Measurements from ENCODE around the gene PTPN23.
"Not testable (repeated sequence)": the region's sequence is repeated elsewhere in the genome, so short reads cannot be mapped to it uniquely, and the experiment has no call there.

PTPN23 gene

GRCh38 chr3:47356201-47356600, 24.6 kb upstream of the PTPN23 start:
- no peak for DNase-seq (ENCODE audit: extremely low spot score)
- POLR2A ChIA-PET = no interaction called here
- TF ChIP-seq CTCF (IDR thresholded peaks at IDR 0.05; ENCODE audit: control extremely low read depth, extremely low read depth, low read depth, missing control alignments) = no peak
- CTCF ChIA-PET = interaction anchor here (0.9 to 1.0 kb wide), 2 partner anchors 17 to 31 kb away, joined by 3 read pairs; no protein-coding TSS in a partner anchor

- DNase-seq (ENCODE audit: extremely low spot score) = no peak
- ChIA-PET POLR2A (no interaction called here), CTCF (interaction anchor here (0.7 to 1.1 kb wide), 2 partner anchors 11 to 12 kb away, joined by 3 to 4 read pairs; no protein-coding TSS in a partner anchor)
- no peak for TF ChIP-seq CTCF (IDR thresholded peaks at IDR 0.05; ENCODE audit: control extremely low read depth, extremely low read depth, low read depth, missing control alignments)
These were observed 21.5 kb upstream of the PTPN23 start for GRCh38 chr3:47359323-47359722.

- DNase-seq (ENCODE audit: extremely low spot score); CTCF ChIA-PET; POLR2A ChIA-PET: not testable (repeated sequence)
These were observed 20.7 kb upstream of the PTPN23 start for GRCh38 chr3:47360110-47360517.

- ChIA-PET POLR2A (interaction anchor here (1.5 kb wide), 1 partner anchor 18 kb away, joined by 4 read pairs; the partner anchor contains the start of gene PTPN23), CTCF (interaction anchor here (1.1 to 1.7 kb wide), 5 partner anchors 9 to 112 kb away, joined by 3 to 5 read pairs (median 3); no protein-coding TSS in a partner anchor)
- TF ChIP-seq CTCF (IDR thresholded peaks at IDR 0.05; ENCODE audit: control extremely low read depth, extremely low read depth, low read depth, missing control alignments) = no peak
- DNase-seq (ENCODE audit: extremely low spot score) = no peak
These were observed 18.1 kb upstream of the PTPN23 start for GRCh38 chr3:47362701-47363100.

- POLR2A ChIA-PET = no interaction called here
- no peak for DNase-seq (ENCODE audit: extremely low spot score)
- CTCF ChIA-PET = no interaction called here
- no peak for TF ChIP-seq CTCF (IDR thresholded peaks at IDR 0.05; ENCODE audit: control extremely low read depth, extremely low read depth, low read depth, missing control alignments)
These were observed 15.3 kb upstream of the PTPN23 start for GRCh38 chr3:47365213-47366153.

GRCh38 chr3:47366833-47367232, 14.0 kb upstream of the PTPN23 start:
- no peak for DNase-seq (ENCODE audit: extremely low spot score)
- CTCF ChIA-PET = no interaction called here

More at GRCh38 chr3:47366833-47367232, 14.0 kb upstream of the PTPN23 start:
- POLR2A ChIA-PET = no interaction called here
- no peak for TF ChIP-seq CTCF (IDR thresholded peaks at IDR 0.05; ENCODE audit: control extremely low read depth, extremely low read depth, low read depth, missing control alignments)
